HG03442 (cell line): ENCODE measurements around the gene C2CD4D.
A peak's percentile ranks its signal among the peaks of the same experiment; 100 is the strongest.

ENCODE experiments used
- ATAC-seq: cut with Tn5 transposase; IDR thresholded peaks from one replicate; pipeline ENCODE4 v1.9.1; 2021; ENCODE audit warnings: mild to moderate bottlenecking, moderate library complexity; ENCODE audit not compliant: unreplicated experiment

Gene C2CD4D

GRCh38 chr1:151790940-151791651 lies 48.5 kb downstream of the C2CD4D start:
- ATAC-seq = no peak

GRCh38 chr1:151790071-151790939 lies 49.3 kb downstream of the C2CD4D start, which contains the start of gene TDRKH:
TDRKH (minus strand) TSS chr1:151790500; CDS start chr1:151783022, 7,478 bp downstream.
- peak; percentile 91 for ATAC-seq
